ENCODE results near the gene IPO9. TPM values are rescaled to one million over a fixed set of nuclear protein-coding genes. Genes with fewer than 3 reads are reported as not detected.
A peak's percentile ranks its signal among the peaks of the same experiment; 100 is the strongest.

Gene IPO9
- total RNA-seq, 1 donor from 2014 or later, result 20.8 TPM

DNA sequence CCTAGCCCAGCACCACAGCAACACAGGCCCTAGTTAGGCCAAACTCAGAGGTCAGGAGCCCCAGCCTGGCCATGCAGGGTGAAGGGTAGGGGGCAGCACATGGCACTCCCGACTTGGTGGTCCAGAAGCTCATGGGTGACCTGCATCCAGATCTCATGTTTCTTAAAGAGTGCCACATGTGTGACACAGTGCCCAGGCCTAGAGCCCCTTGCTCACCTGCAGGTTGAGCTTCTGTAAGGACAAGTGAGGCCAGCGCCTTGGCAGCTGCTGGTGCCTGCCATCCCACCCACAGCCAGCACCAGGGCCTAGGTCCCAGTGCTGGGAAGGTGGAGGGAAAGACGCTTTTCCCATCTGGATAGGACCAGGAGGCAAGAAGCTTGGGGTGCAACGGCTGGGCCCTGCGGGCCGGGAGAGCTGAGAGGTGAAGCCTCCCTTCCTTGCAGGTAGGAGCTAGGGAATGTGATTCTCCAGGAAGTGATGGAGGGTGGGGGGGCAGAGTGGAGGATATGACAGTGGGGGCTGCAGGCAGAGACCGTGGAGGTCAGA is 66.2 kb downstream of the IPO9 start:
- TF ChIP-seq, protein P1, sequence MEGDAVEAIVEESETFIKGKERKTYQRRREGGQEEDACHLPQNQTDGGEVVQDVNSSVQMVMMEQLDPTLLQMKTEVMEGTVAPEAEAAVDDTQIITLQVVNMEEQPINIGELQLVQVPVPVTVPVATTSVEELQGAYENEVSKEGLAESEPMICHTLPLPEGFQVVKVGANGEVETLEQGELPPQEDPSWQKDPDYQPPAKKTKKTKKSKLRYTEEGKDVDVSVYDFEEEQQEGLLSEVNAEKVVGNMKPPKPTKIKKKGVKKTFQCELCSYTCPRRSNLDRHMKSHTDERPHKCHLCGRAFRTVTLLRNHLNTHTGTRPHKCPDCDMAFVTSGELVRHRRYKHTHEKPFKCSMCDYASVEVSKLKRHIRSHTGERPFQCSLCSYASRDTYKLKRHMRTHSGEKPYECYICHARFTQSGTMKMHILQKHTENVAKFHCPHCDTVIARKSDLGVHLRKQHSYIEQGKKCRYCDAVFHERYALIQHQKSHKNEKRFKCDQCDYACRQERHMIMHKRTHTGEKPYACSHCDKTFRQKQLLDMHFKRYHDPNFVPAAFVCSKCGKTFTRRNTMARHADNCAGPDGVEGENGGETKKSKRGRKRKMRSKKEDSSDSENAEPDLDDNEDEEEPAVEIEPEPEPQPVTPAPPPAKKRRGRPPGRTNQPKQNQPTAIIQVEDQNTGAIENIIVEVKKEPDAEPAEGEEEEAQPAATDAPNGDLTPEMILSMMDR (IDR thresholded peaks at IDR 0.05; ENCODE audit: insufficient read depth, low read length, poor library complexity, severe bottlenecking), result no peak
- Histone ChIP-seq H3K4me3 (ENCODE audit: low read depth, low read length) (no peak overlapping the region), H3K27me3 (ENCODE audit: control insufficient read depth, insufficient read depth, low read length) (no peaks in the 10 kb centered on the region), H3K36me3 (ENCODE audit: control insufficient read depth, insufficient read depth, low read length) (no peaks in the 10 kb centered on the region)
- DNase-seq (ENCODE audit: low read depth), result no peak

DNA sequence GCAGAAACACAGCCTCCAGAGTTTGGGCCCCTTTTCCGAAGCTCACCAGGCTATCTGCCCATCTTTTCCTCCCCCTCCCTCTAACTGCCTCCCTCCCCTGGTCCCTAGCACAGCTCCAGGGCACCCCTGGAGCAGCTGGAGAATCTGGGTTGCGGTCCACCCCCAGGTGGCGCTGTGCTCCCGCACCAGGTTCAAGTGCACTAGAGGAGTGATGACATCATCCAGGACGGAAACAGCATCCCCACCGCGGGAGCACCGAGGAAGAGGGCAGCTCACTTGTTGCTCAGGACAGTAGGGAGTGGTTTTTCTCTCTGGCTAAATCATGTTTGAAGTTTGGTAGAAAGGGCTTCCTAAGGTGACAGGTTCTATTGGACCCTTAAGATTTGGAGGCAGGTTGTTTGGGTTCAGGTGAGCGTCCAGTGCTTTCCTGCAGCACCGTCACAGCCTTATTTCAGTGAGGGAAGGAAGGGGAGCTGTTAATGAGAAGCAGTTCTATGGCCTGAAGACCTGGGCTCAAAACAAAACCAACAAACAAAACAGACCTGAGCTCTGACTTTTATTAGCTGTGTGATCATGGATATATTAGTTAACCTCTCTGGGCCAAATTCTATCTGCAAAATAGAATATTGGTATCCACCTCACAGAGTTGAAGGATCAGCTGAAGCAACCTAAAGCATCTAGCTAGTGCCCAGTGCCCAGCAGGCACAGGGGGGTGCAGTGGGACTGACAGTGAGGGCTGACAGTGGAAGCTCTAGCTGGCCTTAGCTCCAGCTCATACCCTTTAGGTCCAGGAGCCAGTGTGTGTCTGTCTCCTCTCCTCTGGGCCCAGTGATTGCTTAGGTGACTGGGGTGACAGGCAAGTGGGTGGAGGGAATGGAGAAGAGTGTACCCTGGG is 67.2 kb downstream of the IPO9 start:
- Histone ChIP-seq H3K36me3 (ENCODE audit: control insufficient read depth, insufficient read depth, low read length) (no peaks in the 10 kb centered on the region), H3K4me3 (ENCODE audit: low read depth, low read length) (no peak overlapping the region), H3K27me3 (ENCODE audit: control insufficient read depth, insufficient read depth, low read length) (no peaks in the 10 kb centered on the region)
- TF ChIP-seq, protein P1 (IDR thresholded peaks at IDR 0.05; ENCODE audit: insufficient read depth, low read length, poor library complexity, severe bottlenecking), result peak; percentile 97
- peak; percentile 73 for DNase-seq (ENCODE audit: low read depth)

DNA sequence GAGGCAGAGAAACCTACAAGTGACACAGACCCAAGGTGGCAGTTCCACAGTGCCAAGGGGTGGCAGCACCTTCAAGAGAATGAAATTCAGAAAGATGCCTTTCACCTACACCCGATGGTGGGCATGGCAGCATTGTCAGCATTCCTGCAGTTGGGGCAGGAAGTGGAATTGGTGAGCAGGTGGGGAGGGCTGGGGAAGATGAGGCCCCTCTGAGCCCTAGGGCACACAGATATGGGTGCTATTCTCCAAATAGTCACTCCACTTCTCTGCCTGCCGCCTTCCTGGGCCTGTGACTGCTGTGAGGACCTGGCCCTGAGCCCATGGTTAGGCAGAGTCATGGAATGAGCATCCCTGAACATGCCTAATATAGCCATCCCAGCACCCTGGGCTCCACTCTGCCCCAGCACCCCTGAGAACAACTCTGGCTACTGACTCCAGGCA is 68.0 kb downstream of the IPO9 start:
- DNase-seq (ENCODE audit: low read depth), result no peak
- no peaks in the 10 kb centered on the region for H3K36me3 ChIP-seq (ENCODE audit: control insufficient read depth, insufficient read depth, low read length)

DNA sequence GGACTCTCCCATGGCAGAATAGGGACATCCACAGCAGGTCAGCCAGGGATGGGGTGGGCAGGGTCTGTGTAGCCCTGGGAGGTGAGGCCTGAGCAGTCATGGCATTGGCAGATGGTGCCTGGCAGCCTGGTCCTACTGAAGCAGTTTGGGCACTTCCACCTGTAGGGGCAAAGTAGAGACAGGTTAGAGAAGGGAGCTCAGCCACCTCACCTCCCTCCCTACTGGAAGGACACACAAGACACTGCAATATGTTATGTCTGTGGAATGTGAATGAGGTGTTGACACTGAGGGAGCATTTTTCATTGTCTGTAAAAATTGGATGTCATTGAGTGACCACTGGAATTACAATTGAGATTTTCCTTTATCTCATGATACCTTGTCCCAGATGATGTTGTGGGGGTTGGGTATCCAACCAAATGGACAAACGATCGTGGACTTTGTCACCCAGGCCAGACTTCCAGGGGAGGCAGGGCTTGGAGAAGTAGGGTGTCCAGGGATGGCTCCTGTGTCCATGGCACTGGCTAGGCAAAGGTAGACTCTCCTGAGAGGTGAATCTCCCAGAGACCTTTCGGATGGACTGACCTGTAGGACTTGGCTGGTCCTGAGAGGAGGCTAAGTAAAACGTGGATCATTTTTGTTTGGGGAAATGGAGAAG is 69.4 kb downstream of the IPO9 start:
- no peaks in the 10 kb centered on the region for H3K27me3 ChIP-seq (ENCODE audit: control insufficient read depth, insufficient read depth, low read length)
- H3K4me3 ChIP-seq (ENCODE audit: low read depth, low read length), result no peak overlapping the region
- no peaks in the 10 kb centered on the region for H3K36me3 ChIP-seq (ENCODE audit: control insufficient read depth, insufficient read depth, low read length)
- no peak for DNase-seq (ENCODE audit: low read depth)
- TF ChIP-seq, protein P1 (IDR thresholded peaks at IDR 0.05; ENCODE audit: insufficient read depth, low read length, poor library complexity, severe bottlenecking), result no peak

More for the DNA sequence above, 68.0 kb downstream of the IPO9 start:
- TF ChIP-seq, protein P1 (IDR thresholded peaks at IDR 0.05; ENCODE audit: insufficient read depth, low read length, poor library complexity, severe bottlenecking), result peak; percentile 32
- no peaks in the 10 kb centered on the region for H3K27me3 ChIP-seq (ENCODE audit: control insufficient read depth, insufficient read depth, low read length)
- H3K4me3 ChIP-seq (ENCODE audit: low read depth, low read length), result no peak overlapping the region

DNA sequence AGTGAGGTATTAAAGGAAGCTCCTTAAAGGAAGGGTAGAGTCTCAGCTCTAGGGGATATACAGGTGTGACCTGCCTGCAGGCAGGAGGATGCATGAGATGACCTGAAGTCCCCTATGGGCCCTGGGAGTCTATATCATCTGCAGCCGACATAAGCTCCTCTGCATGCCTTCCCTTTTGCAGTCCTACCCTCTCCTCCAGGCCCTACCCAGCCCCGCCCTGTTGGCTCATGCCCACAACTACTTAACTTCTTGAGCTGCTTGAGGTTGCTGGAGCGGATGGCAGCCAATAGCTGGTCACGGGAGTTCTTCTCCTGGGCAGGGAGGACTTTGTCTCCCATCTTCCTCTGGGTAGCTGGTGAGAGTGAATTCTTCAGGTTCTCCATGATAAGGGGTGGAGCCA is 70.0 kb downstream of the IPO9 start:
- TF ChIP-seq, protein P1 (IDR thresholded peaks at IDR 0.05; ENCODE audit: insufficient read depth, low read length, poor library complexity, severe bottlenecking), result no peak
- Histone ChIP-seq H3K36me3 (ENCODE audit: control insufficient read depth, insufficient read depth, low read length) (no peaks in the 10 kb centered on the region), H3K27me3 (ENCODE audit: control insufficient read depth, insufficient read depth, low read length) (no peaks in the 10 kb centered on the region), H3K4me3 (ENCODE audit: low read depth, low read length) (no peak overlapping the region)
- DNase-seq (ENCODE audit: low read depth), result no peak
